ENCODE measurements around the gene RASA4B. TPM values are rescaled to one million over a fixed set of nuclear protein-coding genes. Genes with fewer than 3 reads are reported as not detected.

The RASA4B gene
- total and polyA plus RNA-seq, 2 donors (not counting 3 experiments of a cell fraction or from before 2014, with no cell fraction given): 3.2 to 9.8 TPM

DNA sequence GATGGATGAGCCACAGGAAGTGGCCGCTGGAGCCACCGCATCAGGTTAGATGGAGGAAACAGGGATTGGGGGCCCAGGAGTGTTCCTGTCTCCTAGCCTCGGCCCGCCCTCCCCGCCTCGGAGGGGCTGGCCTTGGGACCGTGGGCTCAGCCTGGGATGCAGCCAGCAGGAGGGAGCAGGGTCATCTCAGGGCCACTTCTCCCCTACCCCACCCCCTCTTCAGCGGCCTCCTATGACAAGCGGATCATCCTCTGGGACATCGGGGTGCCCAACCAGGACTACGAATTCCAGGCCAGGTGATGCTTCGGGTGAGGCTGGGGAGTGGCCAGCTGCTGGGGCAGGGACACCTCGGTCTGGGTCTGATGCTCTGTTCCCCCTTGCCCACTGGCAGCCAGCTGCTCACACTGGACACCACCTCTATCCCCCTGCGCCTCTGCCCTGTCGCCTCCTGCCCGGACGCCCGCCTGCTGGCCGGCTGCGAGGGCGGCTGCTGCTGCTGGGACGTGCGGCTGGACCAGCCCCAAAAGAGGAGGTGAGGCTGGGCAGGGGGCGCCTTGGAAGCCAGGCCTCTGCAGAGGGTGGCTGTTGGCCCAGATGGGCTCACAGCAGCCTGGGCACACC, 48.1 kb downstream of the RASA4B start:
- no peak for FAIRE-seq
- Histone ChIP-seq H3K4me1 (ENCODE audit: control insufficient read depth, extremely low read depth, insufficient read depth, low read length) (peaks cover 5% of the 10 kb centered on the region), H3K4me3 (replicated peaks in 1 of 3; ENCODE audit: insufficient read depth in 1 of 3, low read depth in 1 of 3, low read length in 3 of 3) (no peak overlapping the region), H4K20me1 (replicated peaks; ENCODE audit: control insufficient read depth, extremely low read depth, insufficient read depth, low read length) (no peaks in the 10 kb centered on the region), H3K9ac (replicated peaks; ENCODE audit: extremely low read depth, insufficient read depth, low read length) (no peak overlapping the region), H3K9me3 (replicated peaks; ENCODE audit: control insufficient read depth, insufficient read depth, low read length) (no peaks in the 10 kb centered on the region), H3K27ac (ENCODE audit: insufficient read depth, low read depth, low read length) (no peak overlapping the region), H3K36me3 (ENCODE audit: control insufficient read depth in 2 of 2, extremely low read depth in 1 of 2, insufficient read depth in 2 of 2, low read length in 2 of 2) (peaks cover 2 to 22% of the 10 kb centered on the region in 2 experiments), H3K79me2 (ENCODE audit: control insufficient read depth, insufficient read depth, low read length) (peaks cover under 1% of the 10 kb centered on the region), H2AFZ (ENCODE audit: low read depth, low read length) (no peak overlapping the region), H3K9me1 (replicated peaks; ENCODE audit: control insufficient read depth, extremely low read depth, insufficient read depth, low read length) (no peaks in the 10 kb centered on the region), H3K4me2 (ENCODE audit: insufficient read depth, low read length) (no peak overlapping the region), H3K27me3 (ENCODE audit: control insufficient read depth in 2 of 2, insufficient read depth in 2 of 2, low read length in 2 of 2) (no peaks in the 10 kb centered on the region)
- POLR2A ChIA-PET: no interaction called here
- CTCF ChIA-PET: no interaction called here
- BruUV-seq (replicated peaks): no TSS peak
- DNase-seq (ENCODE audit: low read depth, low spot score): no peak
- dilution Hi-C loops (cut with MboI; ENCODE audit: extremely low pct_ligation_motif_present, low sequenced_read_pairs): no loop called here
- intact Hi-C loops (cut with micrococcal nuclease): no loop called here
- TF ChIP-seq GATA2 (IDR thresholded peaks at IDR 0.05; ENCODE audit: insufficient read depth, insufficient read length, low read depth, low read length) (no peak), POLR2AphosphoS5 (IDR thresholded peaks at IDR 0.05; ENCODE audit: insufficient read depth, low read depth, low read length) (no peak), JUN (IDR thresholded peaks at IDR 0.05; ENCODE audit: borderline replicate concordance, insufficient read depth, insufficient read length, low read depth) (no peak), MYC (IDR thresholded peaks at IDR 0.05; ENCODE audit: low read depth, low read length) (no peak), MAX (IDR thresholded peaks at IDR 0.05; ENCODE audit: insufficient read depth, insufficient read length) (no peak), FOS (IDR thresholded peaks at IDR 0.05; ENCODE audit: borderline replicate concordance, insufficient read depth, low read length) (no peak), EZH2 (IDR thresholded peaks at IDR 0.05; ENCODE audit: borderline replicate concordance, low read depth, low read length, severe bottlenecking) (no peak), POLR2A (IDR thresholded peaks at IDR 0.05; ENCODE audit: low read depth, low read length) (no peak)
- TF ChIP-seq, protein P1, sequence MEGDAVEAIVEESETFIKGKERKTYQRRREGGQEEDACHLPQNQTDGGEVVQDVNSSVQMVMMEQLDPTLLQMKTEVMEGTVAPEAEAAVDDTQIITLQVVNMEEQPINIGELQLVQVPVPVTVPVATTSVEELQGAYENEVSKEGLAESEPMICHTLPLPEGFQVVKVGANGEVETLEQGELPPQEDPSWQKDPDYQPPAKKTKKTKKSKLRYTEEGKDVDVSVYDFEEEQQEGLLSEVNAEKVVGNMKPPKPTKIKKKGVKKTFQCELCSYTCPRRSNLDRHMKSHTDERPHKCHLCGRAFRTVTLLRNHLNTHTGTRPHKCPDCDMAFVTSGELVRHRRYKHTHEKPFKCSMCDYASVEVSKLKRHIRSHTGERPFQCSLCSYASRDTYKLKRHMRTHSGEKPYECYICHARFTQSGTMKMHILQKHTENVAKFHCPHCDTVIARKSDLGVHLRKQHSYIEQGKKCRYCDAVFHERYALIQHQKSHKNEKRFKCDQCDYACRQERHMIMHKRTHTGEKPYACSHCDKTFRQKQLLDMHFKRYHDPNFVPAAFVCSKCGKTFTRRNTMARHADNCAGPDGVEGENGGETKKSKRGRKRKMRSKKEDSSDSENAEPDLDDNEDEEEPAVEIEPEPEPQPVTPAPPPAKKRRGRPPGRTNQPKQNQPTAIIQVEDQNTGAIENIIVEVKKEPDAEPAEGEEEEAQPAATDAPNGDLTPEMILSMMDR (IDR thresholded peaks at IDR 0.05; ENCODE audit: extremely low read depth in 1 of 2, insufficient read depth in 1 of 2, low read depth in 1 of 2, low read length in 2 of 2): no peak

All from endothelial cell of umbilical vein (primary cell).